Right kidney (tissue), 1 donor: Measurements from ENCODE around the gene RASA3.
A peak's percentile ranks its signal among the peaks of the same experiment; 100 is the strongest.

Experiments used
- DNase-seq: peaks from one replicate; pipeline ENCODE4 v3.0.0-alpha.2; 2016

RASA3 gene

GRCh38 chr13:114054830-114055439 is 77.5 kb downstream of the RASA3 start:
- DNase-seq: no peak

GRCh38 chr13:114054264-114054663 is 78.2 kb downstream of the RASA3 start:
- DNase-seq: no peak

DNA sequence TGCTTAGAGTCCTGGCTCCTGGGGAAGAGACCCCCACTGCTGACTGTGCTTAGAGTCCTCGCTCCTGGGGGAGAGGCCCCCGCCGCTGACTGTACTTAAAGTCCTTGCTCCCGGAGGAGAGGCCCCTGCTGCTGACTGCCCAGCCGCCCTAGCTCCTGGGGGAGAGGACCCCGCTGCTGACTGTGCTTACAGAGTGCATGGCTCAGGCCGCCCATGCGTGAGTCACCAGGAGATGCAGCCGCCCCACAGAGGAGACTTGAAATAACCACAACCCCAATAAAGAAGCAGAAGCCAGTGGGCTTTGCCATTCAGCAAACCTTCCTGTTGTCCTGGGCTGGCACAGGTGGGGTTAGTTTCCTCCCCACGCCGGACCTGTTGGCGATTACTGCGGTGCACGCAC is 79.4 kb downstream of the RASA3 start:
- no peak for DNase-seq

DNA sequence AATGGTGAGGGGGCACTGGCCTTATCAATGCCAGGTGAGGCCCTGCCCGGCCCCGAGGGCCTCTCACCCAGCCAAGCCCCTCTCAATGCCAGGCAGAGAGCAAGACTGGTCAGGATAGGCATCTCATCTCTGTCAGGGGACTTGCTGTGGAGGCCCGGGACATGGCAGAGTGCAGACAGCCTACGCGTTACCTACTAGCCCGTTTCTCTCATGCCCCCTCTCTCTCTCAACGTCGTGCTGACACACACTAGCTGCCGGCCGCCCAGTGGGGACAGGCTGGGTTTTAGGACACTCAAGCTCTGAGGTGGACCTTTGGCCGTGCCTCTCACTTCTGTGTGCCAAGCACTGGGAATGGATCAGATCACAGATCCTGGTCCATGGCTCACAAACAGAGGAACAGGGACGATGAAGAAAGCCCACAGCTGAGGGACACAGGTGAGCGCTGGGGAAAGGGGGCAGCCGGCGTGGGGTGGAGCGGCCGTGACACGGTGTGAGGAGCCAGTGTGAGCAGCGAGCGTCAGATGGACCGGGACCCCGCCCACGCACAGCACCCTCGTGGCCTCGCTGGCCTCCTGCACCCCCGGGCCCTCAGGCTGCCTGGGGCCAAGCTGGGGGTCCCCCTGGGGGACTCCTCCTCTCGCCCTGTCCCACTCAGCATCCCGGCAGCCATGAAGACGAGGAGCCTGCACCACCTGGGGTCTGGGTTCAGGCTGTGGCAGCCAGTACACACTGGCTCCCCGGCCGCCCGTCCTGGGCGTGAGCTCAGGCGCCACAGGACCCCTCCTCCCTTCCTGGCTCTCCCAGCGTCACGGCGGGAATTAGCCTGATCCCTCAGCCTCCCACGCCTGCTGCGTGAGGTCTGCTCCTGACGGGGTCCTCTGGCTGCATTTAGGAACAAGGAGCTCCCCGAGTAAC is 81.6 kb downstream of the RASA3 start:
- no peak for DNase-seq

GRCh38 chr13:114049626-114050101 is 82.8 kb downstream of the RASA3 start:
- no peak for DNase-seq

GRCh38 chr13:114049026-114049425 is 83.4 kb downstream of the RASA3 start:
- no peak for DNase-seq

DNA sequence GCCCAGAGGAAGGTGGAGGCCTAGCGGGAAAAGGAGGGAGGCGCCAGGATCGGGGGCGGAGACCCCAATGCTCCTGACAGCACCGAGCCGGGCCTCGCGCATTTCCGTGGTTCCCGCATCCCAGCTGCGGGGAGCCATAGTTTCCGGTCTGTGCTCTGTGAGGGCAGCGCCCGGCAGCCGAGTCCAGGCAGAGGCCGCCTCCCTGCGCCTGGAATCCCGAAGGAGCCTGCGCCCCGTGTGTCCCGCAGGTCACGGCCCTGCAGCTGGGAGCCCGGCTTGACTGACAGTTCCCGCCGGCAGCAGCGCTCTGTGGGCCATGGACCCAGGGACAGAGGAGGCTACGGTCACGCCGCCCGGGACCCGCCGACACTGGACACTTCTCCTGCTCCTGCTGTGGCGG is 84.0 kb downstream of the RASA3 start:
- no peak for DNase-seq

DNA sequence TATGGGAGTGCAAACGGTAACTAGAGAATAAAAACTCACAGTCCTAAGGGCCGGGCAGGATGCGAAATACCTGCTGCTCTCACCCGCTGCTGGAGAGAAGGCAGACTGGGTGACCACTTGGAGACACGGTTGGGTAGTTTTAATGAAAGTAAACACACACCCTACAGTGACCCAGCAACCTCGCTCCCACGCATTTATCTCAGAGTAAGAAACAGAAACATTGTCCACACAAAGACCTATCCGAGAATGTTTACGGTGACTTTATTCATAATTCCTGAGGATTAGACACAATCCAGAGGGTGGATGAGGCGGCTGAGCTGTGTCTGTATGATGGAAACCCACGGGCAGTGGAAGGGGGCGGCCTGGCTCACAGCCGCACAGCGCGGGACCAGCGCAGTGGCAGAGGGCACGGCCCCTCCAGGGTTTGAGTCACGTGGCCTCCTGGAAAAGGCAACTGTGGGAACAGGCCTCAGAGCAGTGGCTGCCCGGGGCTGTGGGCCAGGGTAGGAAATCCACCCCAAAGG is 85.0 kb downstream of the RASA3 start:
- peak; percentile 62 for DNase-seq

DNA sequence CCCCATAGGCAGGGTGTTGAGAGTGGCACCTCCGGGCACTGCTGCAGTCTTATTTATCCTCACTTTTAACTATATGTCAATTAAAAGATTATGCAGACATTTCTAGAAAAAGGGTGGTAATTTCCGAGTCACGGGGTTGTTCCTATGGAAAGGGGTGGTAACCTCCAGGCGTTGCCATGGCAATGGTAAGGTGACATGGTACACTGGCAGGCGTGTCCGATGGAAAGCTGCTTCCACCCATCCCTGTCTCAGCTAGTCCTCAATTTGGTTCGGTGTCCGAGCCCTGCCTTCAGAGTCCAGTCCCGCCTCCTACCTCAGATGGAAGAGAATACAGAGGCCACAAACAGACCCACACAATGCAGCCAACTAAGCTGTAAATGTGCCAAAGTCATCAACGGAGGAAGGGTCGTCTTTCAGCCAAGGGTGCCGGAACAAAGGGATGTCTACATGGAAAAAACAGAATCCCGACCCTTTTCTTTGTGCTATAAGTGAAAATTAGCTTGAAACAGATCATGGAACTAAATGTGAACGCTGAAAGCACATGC is 85.9 kb downstream of the RASA3 start:
- no peak for DNase-seq

DNA sequence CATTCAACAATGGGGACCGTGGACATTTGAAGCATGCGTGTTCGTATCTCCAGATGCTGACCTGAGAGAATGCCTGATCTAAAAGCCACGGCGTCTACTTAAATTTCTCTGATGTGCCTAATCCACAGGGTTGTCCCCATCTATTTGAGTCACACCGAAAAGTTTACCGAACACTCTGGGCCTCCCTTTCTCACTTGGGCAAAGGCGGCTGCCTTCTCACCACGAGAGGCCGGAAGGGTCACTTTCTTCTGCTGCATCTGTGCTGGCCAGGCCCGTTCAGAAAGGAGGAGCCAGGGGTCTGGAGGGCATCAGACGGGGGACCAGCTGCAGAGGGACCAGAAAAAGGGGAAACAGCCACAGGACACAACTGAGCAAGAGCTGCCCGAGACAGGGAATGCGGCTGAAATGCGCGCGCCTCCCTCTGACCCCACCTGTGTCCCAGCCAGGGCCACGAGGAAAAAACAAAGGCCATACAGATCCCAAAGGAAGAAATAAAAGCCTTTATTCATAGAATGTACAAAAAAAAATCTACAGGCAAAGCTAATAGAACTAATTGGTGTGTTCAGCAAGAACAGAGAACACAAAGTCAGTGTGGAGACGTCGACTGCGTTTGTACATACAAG is 87.2 kb downstream of the RASA3 start:
- DNase-seq: no peak

- DNase-seq: no peak
These were observed 87.9 kb downstream of the RASA3 start for GRCh38 chr13:114044486-114044885.

DNA sequence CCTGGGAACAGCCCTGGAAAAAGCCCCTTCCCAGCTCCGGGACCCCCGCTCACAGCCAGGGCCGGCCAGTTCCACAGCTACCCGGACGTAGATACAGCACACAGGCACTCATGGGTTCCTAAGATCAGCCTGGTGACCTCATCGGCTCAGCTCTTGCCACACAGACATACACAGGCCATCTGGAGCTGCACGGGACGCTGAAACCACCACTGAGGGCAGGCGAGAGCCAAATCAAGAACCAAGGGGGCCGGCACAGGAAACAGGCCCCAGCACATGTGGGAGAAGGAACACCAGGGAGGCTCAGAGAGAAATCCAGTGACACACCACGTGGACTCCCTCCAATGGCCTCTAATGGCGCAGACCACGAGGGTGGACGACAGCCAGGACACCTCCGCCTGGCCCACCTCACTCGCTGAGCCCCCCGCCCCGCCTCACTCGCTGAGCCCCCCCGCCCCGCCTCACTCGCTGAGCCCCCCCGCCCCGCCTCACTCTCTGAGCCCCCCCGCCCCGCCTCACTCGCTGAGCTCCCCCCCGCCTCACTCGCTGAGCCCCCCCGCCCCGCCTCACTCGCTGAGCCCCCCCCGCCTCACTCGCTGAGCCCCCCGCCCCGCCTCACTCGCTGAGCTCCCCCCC is 88.9 kb downstream of the RASA3 start:
- DNase-seq: no peak

GRCh38 chr13:114042066-114042815 is 90.2 kb downstream of the RASA3 start:
- DNase-seq: no peak

- no peak for DNase-seq
These were observed 90.9 kb downstream of the RASA3 start for GRCh38 chr13:114041493-114041892.

- no peak for DNase-seq
These were observed 92.8 kb downstream of the RASA3 start for GRCh38 chr13:114039471-114040141.

DNA sequence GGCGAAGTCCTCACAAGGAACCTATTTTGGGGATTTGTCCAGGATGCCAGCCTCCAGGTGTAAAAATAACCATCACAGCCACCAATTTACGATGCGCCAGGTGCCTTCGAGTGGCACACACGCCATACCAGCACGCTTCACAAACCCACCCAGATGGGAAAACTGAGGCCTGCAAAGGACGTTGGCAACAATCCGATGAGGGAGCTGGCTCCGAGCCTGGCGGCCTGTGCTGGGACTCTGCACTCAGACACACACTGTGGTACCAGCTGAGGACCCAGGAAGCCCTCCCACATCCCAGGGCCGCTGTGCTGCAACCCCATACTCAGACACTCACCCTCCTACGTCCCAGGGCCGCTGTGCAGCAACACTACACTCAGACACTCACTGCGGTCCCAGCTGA is 93.5 kb downstream of the RASA3 start:
- DNase-seq: no peak

DNA sequence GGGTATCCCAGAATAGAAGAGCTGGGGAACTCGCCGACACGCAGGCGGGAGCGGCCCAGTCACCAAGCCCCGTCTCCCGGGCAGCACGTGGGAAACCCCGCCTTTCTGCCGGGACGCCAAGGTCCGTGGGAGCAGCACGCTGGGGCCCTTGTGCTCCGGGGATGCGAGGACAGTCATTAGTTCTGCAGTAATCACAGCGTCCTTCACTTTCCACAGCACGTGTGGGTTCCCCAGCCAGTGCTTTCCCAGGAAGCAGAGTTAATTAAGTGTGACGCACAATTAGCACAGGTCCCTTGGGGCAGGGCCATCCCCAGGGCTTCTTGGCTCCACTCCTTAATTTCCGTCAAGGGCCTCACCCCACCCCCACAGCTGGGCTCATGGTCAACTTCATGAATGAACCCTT is 94.2 kb downstream of the RASA3 start:
- DNase-seq: no peak

DNA sequence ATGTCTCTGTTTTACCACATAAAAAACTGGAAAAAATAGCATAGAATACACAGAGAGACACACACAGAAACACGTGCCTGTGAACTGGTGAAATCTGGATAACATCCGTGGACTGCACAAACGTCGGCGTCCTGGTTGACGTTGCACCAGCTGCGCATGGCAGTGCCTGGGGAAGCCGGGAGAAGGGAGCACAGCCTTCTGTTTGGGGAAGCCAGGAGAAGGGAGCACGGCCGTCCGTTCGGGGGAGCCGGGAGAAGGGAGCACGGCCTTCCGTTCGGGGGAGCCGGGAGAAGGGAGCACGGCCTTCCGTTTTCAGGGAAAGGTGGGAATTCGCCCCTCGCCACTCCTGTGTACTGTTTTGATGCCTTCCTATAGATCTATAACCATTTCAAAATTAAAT is 94.7 kb downstream of the RASA3 start:
- DNase-seq: no peak

GRCh38 chr13:114035583-114036531 is 96.6 kb downstream of the RASA3 start:
- DNase-seq: peak; percentile 60

DNA sequence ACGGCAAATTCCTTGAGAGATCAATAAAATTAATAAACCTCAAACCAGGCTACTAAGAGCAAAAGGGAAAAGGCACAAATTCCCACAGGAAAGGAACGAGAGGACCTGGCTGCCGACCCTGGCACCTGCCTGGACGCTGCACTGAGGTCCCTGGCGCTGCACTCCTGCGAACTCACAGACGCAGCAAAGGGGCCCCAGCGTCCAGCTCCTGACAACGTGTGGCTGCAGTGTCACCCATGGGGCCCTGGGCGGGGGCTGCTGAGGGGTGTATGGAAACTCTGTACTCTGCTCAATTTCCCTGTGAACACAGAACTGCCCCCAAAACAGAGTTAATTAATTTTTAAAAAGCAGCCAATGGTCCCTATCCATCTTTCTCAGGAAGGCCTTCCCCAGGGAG is 97.2 kb downstream of the RASA3 start:
- no peak for DNase-seq
